ENCODE data around the gene FGGY. TPM values are rescaled to one million over a fixed set of nuclear protein-coding genes. Genes with fewer than 3 reads are reported as not detected.

Gene FGGY
- total RNA-seq, 1 donor from 2014 or later: 32.5 TPM

- Histone ChIP-seq H3F3A (ENCODE audit: low read depth) (peaks cover 12% of the 10 kb centered on the region), H3K9me3 (ENCODE audit: low read depth) (no peaks in the 10 kb centered on the region), H3K4me1 (peaks cover 14% of the 10 kb centered on the region), H3K27me3 (no peaks in the 10 kb centered on the region), H3K4me2 (no peak overlapping the region), H4K20me1 (ENCODE audit: low read depth) (no peaks in the 10 kb centered on the region), H3K79me2 (ENCODE audit: low read depth) (no peaks in the 10 kb centered on the region), H3K36me3 (no peaks in the 10 kb centered on the region), H3K27ac (no peak overlapping the region), H2AFZ (replicated peaks) (no peak overlapping the region), H3K4me3 (no peak overlapping the region), H3K9ac (no peak overlapping the region)
- peaks cover 4% of the 10 kb centered on the region for H3K36me3 Mint-ChIP-seq
- H3K9me3 Mint-ChIP-seq: peaks cover 10% of the 10 kb centered on the region
- H3K27me3 Mint-ChIP-seq (ENCODE audit: insufficient read depth, low read depth): no peaks in the 10 kb centered on the region
- H3K4me1 Mint-ChIP-seq: peaks cover 20% of the 10 kb centered on the region
- TF ChIP-seq EZH2phosphoT487 (IDR thresholded peaks at IDR 0.05): no peak
- TF ChIP-seq EZH2 (IDR thresholded peaks at IDR 0.05): no peak
- no peak for DNase-seq (ENCODE audit: low spot score)
- H3K27ac Mint-ChIP-seq: no peak overlapping the region
- H3K4me3 Mint-ChIP-seq: no peak overlapping the region
Measured at GRCh38 chr1:59366346-59366745, 69.5 kb downstream of the FGGY start.

GRCh38 chr1:59367301-59368007, 70.6 kb downstream of the FGGY start:
- H3F3A ChIP-seq (ENCODE audit: low read depth): peaks cover 12% of the 10 kb centered on the region
- H3K9me3 Mint-ChIP-seq: peaks cover 12% of the 10 kb centered on the region
- no peaks in the 10 kb centered on the region for H3K27me3 ChIP-seq
- no peak overlapping the region for H3K9ac ChIP-seq
- no peaks in the 10 kb centered on the region for H4K20me1 ChIP-seq (ENCODE audit: low read depth)
- H3K4me1 Mint-ChIP-seq: peaks cover 17% of the 10 kb centered on the region
- H3K4me3 Mint-ChIP-seq: no peak overlapping the region
- peak overlapping the region; percentile 26 for H3K27ac ChIP-seq
- peaks cover 4% of the 10 kb centered on the region for H3K36me3 Mint-ChIP-seq
- H3K9me3 ChIP-seq (ENCODE audit: low read depth): no peaks in the 10 kb centered on the region
- no peaks in the 10 kb centered on the region for H3K27me3 Mint-ChIP-seq (ENCODE audit: insufficient read depth, low read depth)
- DNase-seq (ENCODE audit: low spot score): peak; percentile 34
- H3K36me3 ChIP-seq: no peaks in the 10 kb centered on the region
- peaks cover 14% of the 10 kb centered on the region for H3K4me1 ChIP-seq
- H3K4me2 ChIP-seq: peak overlapping the region; percentile 9
- H3K4me3 ChIP-seq: no peak overlapping the region
- no peak overlapping the region for H2AFZ ChIP-seq (replicated peaks)
- TF ChIP-seq EZH2 (IDR thresholded peaks at IDR 0.05) (no peak), CTCF (IDR thresholded peaks at IDR 0.05) (no peak)
- H3K79me2 ChIP-seq (ENCODE audit: low read depth): no peaks in the 10 kb centered on the region
- H3K27ac Mint-ChIP-seq: no peak overlapping the region

GRCh38 chr1:59368008-59368670, 71.2 kb downstream of the FGGY start:
- no peaks in the 10 kb centered on the region for H3K27me3 Mint-ChIP-seq (ENCODE audit: insufficient read depth, low read depth)
- no peak overlapping the region for H3K27ac ChIP-seq

More at GRCh38 chr1:59368008-59368670, 71.2 kb downstream of the FGGY start:
- DNase-seq (ENCODE audit: low spot score): no peak
- peaks cover 14% of the 10 kb centered on the region for H3K4me1 ChIP-seq
- no peaks in the 10 kb centered on the region for H3K79me2 ChIP-seq (ENCODE audit: low read depth)
- H3K36me3 Mint-ChIP-seq: peaks cover 4% of the 10 kb centered on the region
- no peaks in the 10 kb centered on the region for H3K36me3 ChIP-seq
- no peaks in the 10 kb centered on the region for H3K9me3 ChIP-seq (ENCODE audit: low read depth)
- TF ChIP-seq EZH2 (IDR thresholded peaks at IDR 0.05): no peak
- TF ChIP-seq EZH2phosphoT487 (IDR thresholded peaks at IDR 0.05): no peak
- no peak for TF ChIP-seq CTCF (IDR thresholded peaks at IDR 0.05)
- no peaks in the 10 kb centered on the region for H4K20me1 ChIP-seq (ENCODE audit: low read depth)
- no peaks in the 10 kb centered on the region for H3K27me3 ChIP-seq
- peaks cover 12% of the 10 kb centered on the region for H3F3A ChIP-seq (ENCODE audit: low read depth)
- peaks cover 17% of the 10 kb centered on the region for H3K4me1 Mint-ChIP-seq
- H3K4me3 ChIP-seq: no peak overlapping the region
- H3K9me3 Mint-ChIP-seq: peaks cover 12% of the 10 kb centered on the region
- H3K4me3 Mint-ChIP-seq: no peak overlapping the region
- H2AFZ ChIP-seq (replicated peaks): no peak overlapping the region
- H3K27ac Mint-ChIP-seq: peak overlapping the region; percentile 38
- no peak overlapping the region for H3K9ac ChIP-seq
- peak overlapping the region; percentile 9 for H3K4me2 ChIP-seq

Measured in neural progenitor cell (in vitro differentiated cells).